Muscle layer of duodenum (tissue), 2 donors: ENCODE measurements around the gene BTBD6.

ENCODE experiments used
- H3K27ac ChIP-seq: one replicate; pipeline ENCODE4 v1.7.0; 2013; ENCODE audit warnings: mild to moderate bottlenecking, low read length
- H3K27me3 ChIP-seq: one replicate; pipeline ENCODE4 v1.7.0; 2013; ENCODE audit warnings: low read depth, mild to moderate bottlenecking, control low read depth, low read length
- H3K36me3 ChIP-seq, 2 donors: one replicate each; pipeline ENCODE4 v1.7.0; 2013; ENCODE audit warnings: low read length in 2 of 2, control low read depth in 1 of 2, mild to moderate bottlenecking in 1 of 2; ENCODE audit not compliant: insufficient read depth in 2 of 2, control insufficient read depth in 1 of 2
- H3K4me1 ChIP-seq, 2 donors: one replicate each; pipeline ENCODE4 v1.7.0; 2013; ENCODE audit warnings: low read length in 2 of 2, mild to moderate bottlenecking in 2 of 2, control low read depth in 1 of 2, moderate library complexity in 1 of 2; ENCODE audit not compliant: insufficient read depth in 2 of 2, control insufficient read depth in 1 of 2
- H3K4me3 ChIP-seq, 2 donors: one replicate each; pipeline ENCODE4 v1.7.0; 2013; ENCODE audit warnings: low read length in 2 of 2, low read depth in 1 of 2, mild to moderate bottlenecking in 1 of 2
- H3K9me3 ChIP-seq, 2 donors: one replicate each; pipeline ENCODE4 v1.7.0; 2013; ENCODE audit warnings: low read length in 2 of 2, control low read depth in 1 of 2, mild to moderate bottlenecking in 1 of 2; ENCODE audit not compliant: control insufficient read depth in 1 of 2
- donor health status: healthy.

BTBD6 gene

GRCh38 chr14:105241641-105242040 lies 6.7 kb upstream of the BTBD6 start:
- Histone ChIP-seq H3K4me1 (no peaks in the 10 kb centered on the region), H3K27ac (no peak overlapping the region), H3K36me3 (peaks cover 0 to 17% of the 10 kb centered on the region in 2 donors), H3K9me3 (no peaks in the 10 kb centered on the region), H3K4me3 (no peak overlapping the region), H3K27me3 (no peaks in the 10 kb centered on the region)

GRCh38 chr14:105244334-105244733 lies 4.0 kb upstream of the BTBD6 start:
- peaks cover 5 to 17% of the 10 kb centered on the region in 2 donors for H3K4me1 ChIP-seq
- H3K4me3 ChIP-seq: no peak overlapping the region

GRCh38 chr14:105247026-105247425 lies 1.3 kb upstream of the BTBD6 start:
- no peak overlapping the region for H3K4me3 ChIP-seq
- H3K4me1 ChIP-seq: peaks cover 5 to 21% of the 10 kb centered on the region in 2 donors

More at GRCh38 chr14:105244334-105244733, 4.0 kb upstream of the BTBD6 start:
- Histone ChIP-seq H3K36me3 (peaks cover 0 to 17% of the 10 kb centered on the region in 2 donors), H3K27me3 (no peaks in the 10 kb centered on the region), H3K27ac (no peak overlapping the region), H3K9me3 (no peaks in the 10 kb centered on the region)

GRCh38 chr14:105247715-105248367 lies 492 bp upstream of the BTBD6 start:
- H3K27me3 ChIP-seq: no peaks in the 10 kb centered on the region
- peaks cover 12 to 36% of the 10 kb centered on the region in 2 donors for H3K36me3 ChIP-seq
- H3K4me1 ChIP-seq: peaks cover 5 to 21% of the 10 kb centered on the region in 2 donors
- peak overlapping the region; percentile 69 to 76 for H3K4me3 ChIP-seq
- H3K9me3 ChIP-seq: no peaks in the 10 kb centered on the region
- H3K27ac ChIP-seq: peak overlapping the region; percentile 63

More at GRCh38 chr14:105247026-105247425, 1.3 kb upstream of the BTBD6 start:
- Histone ChIP-seq H3K27ac (no peak overlapping the region), H3K27me3 (no peaks in the 10 kb centered on the region), H3K9me3 (no peaks in the 10 kb centered on the region), H3K36me3 (peaks cover 12 to 28% of the 10 kb centered on the region in 2 donors)

GRCh38 chr14:105249182-105250007 lies 1.1 kb downstream of the BTBD6 start:
- Histone ChIP-seq H3K27ac (no peak overlapping the region), H3K9me3 (no peaks in the 10 kb centered on the region), H3K27me3 (no peaks in the 10 kb centered on the region), H3K4me1 (peaks cover 5 to 21% of the 10 kb centered on the region in 2 donors), H3K36me3 (peaks cover 12 to 41% of the 10 kb centered on the region in 2 donors), H3K4me3 (peak overlapping the region; percentile 30 to 64)

GRCh38 chr14:105250008-105250366 lies 1.7 kb downstream of the BTBD6 start:
- H3K4me1 ChIP-seq: peaks cover 5 to 21% of the 10 kb centered on the region in 2 donors
- H3K36me3 ChIP-seq: peaks cover 12 to 39% of the 10 kb centered on the region in 2 donors
- H3K4me3 ChIP-seq: no peak overlapping the region
- H3K9me3 ChIP-seq: no peaks in the 10 kb centered on the region
- H3K27me3 ChIP-seq: no peaks in the 10 kb centered on the region
- no peak overlapping the region for H3K27ac ChIP-seq

- no peaks in the 10 kb centered on the region for H3K27me3 ChIP-seq
- no peak overlapping the region for H3K4me3 ChIP-seq
- peaks cover 5 to 21% of the 10 kb centered on the region in 2 donors for H3K4me1 ChIP-seq
- no peak overlapping the region for H3K27ac ChIP-seq
- H3K36me3 ChIP-seq: peaks cover 12 to 39% of the 10 kb centered on the region in 2 donors
- H3K9me3 ChIP-seq: no peaks in the 10 kb centered on the region
These were observed 2.7 kb downstream of the BTBD6 start for GRCh38 chr14:105250986-105251385.

GRCh38 chr14:105251920-105252319 lies 3.6 kb downstream of the BTBD6 start:
- Histone ChIP-seq H3K36me3 (peaks cover 12 to 44% of the 10 kb centered on the region in 2 donors), H3K27ac (no peak overlapping the region), H3K27me3 (no peaks in the 10 kb centered on the region), H3K9me3 (no peaks in the 10 kb centered on the region), H3K4me3 (no peak overlapping the region), H3K4me1 (peaks cover 5 to 19% of the 10 kb centered on the region in 2 donors)

- Histone ChIP-seq H3K27ac (no peak overlapping the region), H3K9me3 (no peaks in the 10 kb centered on the region), H3K36me3 (peaks cover 12 to 44% of the 10 kb centered on the region in 2 donors), H3K27me3 (no peaks in the 10 kb centered on the region), H3K4me3 (no peak overlapping the region), H3K4me1 (peaks cover 3 to 11% of the 10 kb centered on the region in 2 donors)
These were observed 4.4 kb downstream of the BTBD6 start for GRCh38 chr14:105252552-105253328.

- H3K27ac ChIP-seq: no peak overlapping the region
- no peaks in the 10 kb centered on the region for H3K27me3 ChIP-seq
- no peak overlapping the region for H3K4me3 ChIP-seq
- no peaks in the 10 kb centered on the region for H3K9me3 ChIP-seq
- peaks cover 12 to 44% of the 10 kb centered on the region in 2 donors for H3K36me3 ChIP-seq
- peaks cover 0 to 8% of the 10 kb centered on the region in 2 donors for H3K4me1 ChIP-seq
These were observed 5.0 kb downstream of the BTBD6 start for GRCh38 chr14:105253329-105253682.

- H3K4me1 ChIP-seq: no peaks in the 10 kb centered on the region
- no peak overlapping the region for H3K4me3 ChIP-seq
- no peaks in the 10 kb centered on the region for H3K27me3 ChIP-seq
- no peak overlapping the region for H3K27ac ChIP-seq
- H3K36me3 ChIP-seq: peaks cover 12 to 48% of the 10 kb centered on the region in 2 donors
- no peaks in the 10 kb centered on the region for H3K9me3 ChIP-seq
These were observed 6.7 kb downstream of the BTBD6 start for GRCh38 chr14:105255021-105255507.
